WI38 (cell line): Measurements from ENCODE around the gene TMTC1.

Experiments
- H3K4me3 ChIP-seq: 2 replicates; pipeline ENCODE4 v1.5.1; 2011; ENCODE audit warnings: low read depth, mild to moderate bottlenecking, control low read depth, low read length
- TF ChIP-seq, protein P1 (sequence below): IDR thresholded peaks from 2 replicates; pipeline ENCODE4 v1.5.1; 2012; ENCODE audit warnings: low read depth, mild to moderate bottlenecking, control low read depth, low read length

TMTC1 gene

DNA sequence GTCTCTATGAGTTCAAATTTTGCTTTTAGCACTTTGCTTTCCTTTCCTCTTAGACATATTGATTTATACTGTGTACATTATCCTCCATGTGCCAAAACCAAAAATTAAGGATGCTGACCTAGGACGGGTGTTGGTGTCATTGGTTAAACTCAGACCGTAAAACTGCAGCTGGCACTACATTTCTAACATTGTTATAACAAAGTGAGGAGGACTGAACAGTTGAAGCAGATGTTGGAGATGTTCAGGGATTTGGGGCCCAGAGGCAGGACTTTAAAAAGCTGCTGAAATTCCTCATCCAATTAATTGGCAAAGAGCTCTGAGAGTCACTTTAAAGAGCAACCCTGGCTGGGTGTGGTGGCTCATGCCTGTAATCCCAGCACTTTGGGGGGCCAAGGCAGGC lies 72.4 kb downstream of the TMTC1 start:
- H3K4me3 ChIP-seq = no peak overlapping the region
- TF ChIP-seq, protein P1, sequence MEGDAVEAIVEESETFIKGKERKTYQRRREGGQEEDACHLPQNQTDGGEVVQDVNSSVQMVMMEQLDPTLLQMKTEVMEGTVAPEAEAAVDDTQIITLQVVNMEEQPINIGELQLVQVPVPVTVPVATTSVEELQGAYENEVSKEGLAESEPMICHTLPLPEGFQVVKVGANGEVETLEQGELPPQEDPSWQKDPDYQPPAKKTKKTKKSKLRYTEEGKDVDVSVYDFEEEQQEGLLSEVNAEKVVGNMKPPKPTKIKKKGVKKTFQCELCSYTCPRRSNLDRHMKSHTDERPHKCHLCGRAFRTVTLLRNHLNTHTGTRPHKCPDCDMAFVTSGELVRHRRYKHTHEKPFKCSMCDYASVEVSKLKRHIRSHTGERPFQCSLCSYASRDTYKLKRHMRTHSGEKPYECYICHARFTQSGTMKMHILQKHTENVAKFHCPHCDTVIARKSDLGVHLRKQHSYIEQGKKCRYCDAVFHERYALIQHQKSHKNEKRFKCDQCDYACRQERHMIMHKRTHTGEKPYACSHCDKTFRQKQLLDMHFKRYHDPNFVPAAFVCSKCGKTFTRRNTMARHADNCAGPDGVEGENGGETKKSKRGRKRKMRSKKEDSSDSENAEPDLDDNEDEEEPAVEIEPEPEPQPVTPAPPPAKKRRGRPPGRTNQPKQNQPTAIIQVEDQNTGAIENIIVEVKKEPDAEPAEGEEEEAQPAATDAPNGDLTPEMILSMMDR = no peak

GRCh38 chr12:29710104-29710503 lies 73.6 kb downstream of the TMTC1 start:
- TF ChIP-seq, protein P1 = no peak
- no peak overlapping the region for H3K4me3 ChIP-seq

DNA sequence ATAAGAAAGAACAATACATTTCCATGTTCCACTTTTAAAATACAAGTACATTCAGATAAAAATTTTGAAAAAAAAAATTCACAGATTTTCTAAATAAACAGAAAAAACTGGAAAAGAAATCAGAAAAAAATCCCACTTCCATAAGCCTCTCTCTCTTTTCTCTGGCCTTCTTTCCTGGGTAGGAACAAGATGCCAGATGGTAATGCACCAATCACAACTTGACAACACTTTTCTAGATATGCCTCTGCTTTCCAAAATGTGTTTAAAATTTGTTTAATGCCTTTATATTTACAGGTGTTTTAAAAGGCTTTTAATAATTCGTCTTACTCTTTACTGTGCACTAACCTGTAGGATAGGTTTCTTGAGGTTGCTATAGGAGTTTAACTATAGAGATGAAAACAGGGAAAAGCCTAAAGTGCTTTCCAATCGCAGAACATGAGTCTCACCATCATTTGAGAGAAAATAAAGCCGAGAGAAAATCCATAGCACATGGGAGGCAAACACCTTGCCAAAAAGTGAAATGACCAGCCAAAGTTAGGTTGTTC lies 74.2 kb downstream of the TMTC1 start:
- TF ChIP-seq, protein P1 = no peak
- no peak overlapping the region for H3K4me3 ChIP-seq

DNA sequence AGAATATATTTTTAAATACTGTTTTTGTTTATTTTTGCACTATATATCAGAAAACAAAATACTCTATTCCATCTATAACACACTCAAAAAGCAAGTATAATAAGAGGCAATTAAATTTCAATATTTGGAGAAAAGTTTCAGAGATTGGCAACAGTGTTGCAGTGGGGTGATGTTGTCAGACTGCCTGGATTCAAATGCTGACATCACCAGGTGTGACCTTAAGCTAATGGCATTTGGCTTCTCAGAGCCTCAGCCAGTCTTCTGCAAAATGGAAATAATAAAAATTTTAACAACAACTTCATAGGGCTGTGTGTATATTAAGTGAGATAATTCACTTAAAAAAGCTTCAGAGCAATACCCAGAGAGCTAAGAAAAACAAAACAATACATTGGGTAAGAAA lies 74.7 kb downstream of the TMTC1 start:
- TF ChIP-seq, protein P1 = no peak

DNA sequence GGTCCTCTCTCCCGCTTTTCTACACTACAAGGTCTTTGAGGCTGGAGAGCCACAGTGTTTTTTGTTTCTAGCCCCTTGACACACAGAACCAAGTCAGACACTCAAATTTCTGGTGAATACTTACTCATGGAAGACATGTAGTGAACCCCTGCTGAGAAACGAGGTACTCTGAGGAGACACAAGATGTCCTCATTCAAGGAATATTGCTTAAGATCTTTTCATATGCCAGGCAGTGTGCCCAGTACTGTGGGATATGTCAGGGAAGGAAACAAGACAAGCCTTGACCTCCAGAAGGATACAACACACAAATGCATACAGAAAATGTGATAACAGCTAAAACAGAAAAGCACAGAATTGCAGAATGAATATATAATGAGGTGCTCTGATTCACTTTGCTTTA lies 75.9 kb downstream of the TMTC1 start:
- H3K4me3 ChIP-seq = no peak overlapping the region
- TF ChIP-seq, protein P1 = no peak

More for the DNA sequence above, 74.7 kb downstream of the TMTC1 start:
- no peak overlapping the region for H3K4me3 ChIP-seq

GRCh38 chr12:29706311-29706710 lies 77.4 kb downstream of the TMTC1 start:
- TF ChIP-seq, protein P1 = no peak
- no peak overlapping the region for H3K4me3 ChIP-seq

DNA sequence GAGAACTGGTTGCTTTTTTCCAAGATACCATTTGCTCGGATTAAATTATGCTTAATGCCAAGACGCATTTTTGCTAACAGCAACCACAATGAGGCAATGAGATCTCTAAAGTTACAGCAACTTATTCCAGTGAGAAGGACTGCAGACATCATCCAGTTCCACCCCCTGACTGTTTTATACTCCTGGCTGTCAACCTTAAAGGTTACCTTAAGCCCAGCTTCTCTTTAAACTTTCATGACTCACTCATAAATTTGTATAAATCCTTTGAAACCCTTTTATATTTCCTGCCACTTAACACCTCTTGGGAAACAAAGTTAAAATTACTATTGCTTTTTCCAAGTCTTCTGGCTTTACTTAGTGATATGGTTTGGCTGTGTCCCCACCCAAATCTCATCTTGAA lies 80.2 kb downstream of the TMTC1 start:
- H3K4me3 ChIP-seq = no peak overlapping the region

More for the DNA sequence above, 80.2 kb downstream of the TMTC1 start:
- TF ChIP-seq, protein P1 = no peak
